HG02970 (cell line): Measurements from ENCODE around the gene USP6.
"Not testable (repeated sequence)": the region's sequence is repeated elsewhere in the genome, so short reads cannot be mapped to it uniquely, and the experiment has no call there.

Experiments
- ATAC-seq: cut with Tn5 transposase; IDR thresholded peaks from one replicate; pipeline ENCODE4 v1.9.1; 2021; ENCODE audit warnings: mild to moderate bottlenecking, moderate library complexity, moderate number of reproducible peaks; ENCODE audit not compliant: unreplicated experiment, low FRiP score

The USP6 gene

DNA sequence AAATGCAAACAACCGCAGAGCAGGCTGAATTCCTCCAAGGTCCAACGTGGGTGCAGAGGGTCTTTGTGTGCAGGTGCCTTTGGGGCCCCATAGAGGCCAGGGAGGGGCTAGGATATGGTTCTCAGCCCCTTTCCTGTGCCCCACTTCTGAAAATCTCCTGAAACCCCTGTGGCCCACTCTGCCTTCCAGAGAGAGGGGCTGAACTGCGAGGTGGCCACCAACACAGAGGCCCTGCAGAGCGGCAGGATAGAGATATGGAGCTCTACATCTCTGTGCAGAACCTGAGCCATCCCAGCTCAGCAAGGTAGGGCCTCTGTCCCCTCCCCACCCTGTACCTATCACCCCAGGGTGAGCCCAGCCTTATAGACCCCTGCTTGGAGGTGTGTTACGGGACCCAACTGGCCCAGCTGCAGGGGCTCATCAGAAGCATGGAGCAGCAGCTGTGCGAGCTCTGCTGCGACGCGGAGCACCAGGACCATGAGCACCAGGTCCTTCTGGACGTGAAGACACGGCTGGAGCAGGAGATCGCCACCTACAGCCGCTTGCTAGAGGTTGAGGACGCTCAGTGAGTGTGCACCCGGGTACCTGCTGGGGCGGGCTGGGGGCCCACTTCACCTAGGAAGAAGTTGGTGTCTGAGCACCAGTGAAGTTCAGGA lies 5.5 kb downstream of the USP6 start:
- no peak for ATAC-seq

GRCh38 chr17:5122056-5122455 lies 6.2 kb downstream of the USP6 start:
- ATAC-seq = not testable (repeated sequence)

DNA sequence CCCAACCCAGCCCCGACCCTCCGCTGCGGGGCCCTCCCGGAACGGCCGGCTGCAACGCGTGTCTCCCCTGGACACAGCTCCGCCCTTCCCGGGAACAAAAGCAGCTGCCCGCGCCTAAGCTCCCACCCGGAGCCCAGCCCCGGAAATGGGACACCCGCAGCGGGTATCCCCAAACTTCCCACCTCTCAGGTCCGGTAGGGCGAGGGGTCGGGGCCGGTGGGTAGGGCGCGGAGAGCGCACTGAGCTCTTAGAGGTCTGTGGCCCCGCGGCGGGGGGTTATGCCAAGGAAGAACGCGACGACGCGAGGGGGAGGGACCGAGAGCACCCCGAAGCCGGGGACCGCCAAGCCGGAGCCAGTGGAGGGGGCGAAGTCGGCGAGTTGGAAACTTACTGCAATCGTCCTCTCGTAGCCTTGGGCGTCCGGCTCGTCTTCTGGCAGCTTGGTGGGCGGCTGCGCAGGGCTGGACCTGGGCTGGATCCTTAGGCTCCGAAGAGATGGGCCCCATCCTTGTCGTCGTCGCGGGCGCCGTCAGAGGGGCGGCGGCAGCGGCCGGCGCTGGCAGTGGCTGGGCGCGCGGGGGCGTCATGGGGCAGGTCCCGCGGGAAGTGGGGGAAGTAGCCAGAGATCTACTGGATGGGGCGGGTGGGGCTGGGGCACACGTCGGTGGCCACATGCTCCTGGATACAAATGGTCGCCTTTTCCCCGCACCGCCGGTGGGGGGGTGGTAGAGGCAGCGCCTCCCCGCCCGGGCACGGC lies 6.9 kb downstream of the USP6 start:
- no peak for ATAC-seq

DNA sequence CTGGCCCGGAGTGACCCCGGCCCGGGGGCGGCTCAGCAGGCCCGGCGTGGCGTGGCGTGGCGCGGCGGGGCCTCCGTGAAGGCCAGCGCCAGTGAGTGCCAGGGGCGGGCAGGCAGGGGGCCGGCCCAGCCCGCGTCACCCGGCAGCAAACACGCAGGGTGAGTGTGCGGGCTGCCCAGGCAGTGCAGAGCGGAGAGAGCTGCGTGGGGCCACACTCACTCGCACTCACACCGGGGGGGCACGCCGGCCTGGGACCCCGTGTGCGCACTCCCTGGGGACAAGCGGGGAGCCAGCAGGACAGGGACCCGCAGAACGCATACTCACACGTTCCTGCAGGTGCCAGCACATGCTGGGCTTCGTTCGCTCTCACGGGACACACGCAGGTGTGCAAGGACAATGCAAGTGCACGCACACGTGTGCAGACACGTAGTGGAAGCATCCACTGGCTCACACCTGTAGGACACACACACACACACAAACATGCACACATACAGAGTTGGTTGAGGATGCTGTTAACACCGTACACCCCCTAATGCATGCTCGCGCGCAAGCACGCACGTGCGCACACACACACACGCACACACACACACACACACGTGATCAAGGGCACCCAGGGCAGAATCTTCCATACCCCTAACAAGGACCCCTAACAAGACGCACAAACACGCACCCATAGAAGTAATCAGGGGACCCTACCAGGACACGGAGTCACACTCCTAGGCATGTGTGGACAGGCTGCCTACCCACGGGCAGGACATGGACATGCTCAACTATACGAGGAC lies 7.7 kb downstream of the USP6 start:
- no peak for ATAC-seq

DNA sequence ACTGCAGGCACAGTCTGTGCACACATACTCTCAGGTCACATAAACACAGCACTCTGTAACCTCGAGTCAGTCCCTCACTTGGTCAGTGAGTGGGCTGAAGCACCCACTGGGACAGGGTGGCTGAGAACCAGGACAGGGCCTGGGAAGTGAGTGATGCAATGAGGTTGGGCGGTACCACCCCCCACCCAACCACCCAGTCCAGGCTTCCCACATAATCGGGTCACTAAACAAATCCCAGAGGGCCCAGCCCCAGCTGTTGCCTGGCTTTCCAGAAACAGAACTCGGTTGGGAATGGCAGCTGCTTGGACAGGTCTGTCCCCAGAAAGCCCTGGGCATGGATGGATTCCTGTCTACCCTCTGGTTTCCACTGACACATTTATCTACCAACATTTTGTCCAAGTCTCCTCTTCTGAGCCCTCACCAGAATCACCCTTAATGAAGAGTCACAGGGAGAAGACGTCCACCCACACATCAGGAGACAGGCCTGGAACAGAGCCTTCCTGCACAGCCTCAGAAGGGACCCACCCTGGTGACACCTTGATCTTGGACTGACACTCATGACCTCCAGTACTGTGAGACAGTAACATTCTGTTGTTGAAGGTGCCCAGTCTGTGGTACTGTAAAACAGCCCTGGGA lies 8.4 kb downstream of the USP6 start:
- ATAC-seq = not testable (repeated sequence)

- ATAC-seq = not testable (repeated sequence)
These were observed 9.1 kb downstream of the USP6 start for GRCh38 chr17:5124896-5125295.

- no peak for ATAC-seq
These were observed 11.1 kb downstream of the USP6 start for GRCh38 chr17:5126719-5127488.

- no peak for ATAC-seq
These were observed 12.1 kb downstream of the USP6 start for GRCh38 chr17:5127910-5128309.

DNA sequence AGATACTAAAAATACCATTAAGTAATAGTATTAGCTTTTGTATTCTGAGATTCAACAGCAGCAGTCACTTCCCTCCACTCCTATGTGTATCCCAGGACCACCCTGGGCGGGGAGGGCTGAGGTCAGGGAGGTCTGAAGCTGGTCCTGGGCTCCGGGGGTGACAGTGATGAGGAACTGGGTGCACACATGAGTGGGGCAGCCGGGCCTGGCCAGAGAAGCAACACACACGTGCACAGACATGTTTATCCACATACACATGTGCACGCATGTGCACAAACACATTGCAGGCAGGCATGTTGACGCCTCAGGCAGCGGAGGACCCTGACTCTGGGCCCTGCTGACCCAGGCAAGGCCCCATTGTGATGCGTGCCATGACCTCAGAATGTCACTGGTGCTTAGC lies 12.6 kb downstream of the USP6 start:
- not testable (repeated sequence) for ATAC-seq

DNA sequence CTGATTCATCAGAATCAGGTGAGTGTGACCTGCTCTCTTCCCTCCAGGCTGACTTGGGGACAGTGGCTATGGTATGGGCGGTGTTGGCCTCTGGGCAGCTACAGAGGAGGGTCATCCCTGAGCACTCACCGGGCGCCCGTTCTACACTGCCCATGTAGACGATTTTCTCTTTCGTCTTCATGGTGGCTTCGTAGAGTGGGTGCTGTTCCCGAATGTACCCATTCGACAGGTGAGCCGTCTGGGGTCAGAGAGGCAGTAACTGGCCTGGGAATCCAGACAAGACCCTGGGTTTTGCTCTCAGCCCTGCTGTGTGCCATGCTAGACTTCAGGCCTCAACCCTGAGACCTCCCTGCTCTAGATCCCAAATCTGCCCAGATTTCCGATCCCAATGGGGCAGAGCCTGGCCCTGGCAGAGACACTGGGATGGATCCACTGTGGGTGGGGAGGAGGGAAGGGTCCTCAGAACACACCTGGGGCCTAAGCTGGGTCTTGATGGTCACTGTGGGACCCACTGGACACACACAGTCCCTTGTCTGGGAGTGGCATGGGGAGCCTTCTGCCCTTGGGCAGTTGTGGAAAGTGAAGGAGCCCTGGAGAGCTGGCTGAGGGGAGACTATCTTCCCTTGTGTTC lies 13.2 kb downstream of the USP6 start:
- ATAC-seq = no peak

DNA sequence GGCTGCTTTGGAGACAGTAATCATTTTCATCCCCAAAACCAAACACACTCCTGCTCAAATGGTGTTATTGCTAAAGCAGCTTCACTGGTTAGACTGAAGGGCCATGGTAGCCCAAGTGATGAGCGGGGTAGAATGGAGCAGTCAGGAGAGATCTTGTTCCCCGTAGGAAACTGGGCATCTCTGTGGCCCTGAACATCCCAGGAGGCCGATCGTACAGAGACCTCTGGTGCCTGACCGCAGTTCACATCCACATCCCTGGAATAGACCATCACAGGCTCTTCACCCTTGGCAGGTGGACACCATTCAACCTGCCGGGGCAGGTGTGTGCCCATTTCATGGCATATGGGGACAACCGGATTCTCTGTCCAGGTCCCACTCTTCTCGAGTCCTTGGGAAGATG lies 13.9 kb downstream of the USP6 start:
- not testable (repeated sequence) for ATAC-seq

DNA sequence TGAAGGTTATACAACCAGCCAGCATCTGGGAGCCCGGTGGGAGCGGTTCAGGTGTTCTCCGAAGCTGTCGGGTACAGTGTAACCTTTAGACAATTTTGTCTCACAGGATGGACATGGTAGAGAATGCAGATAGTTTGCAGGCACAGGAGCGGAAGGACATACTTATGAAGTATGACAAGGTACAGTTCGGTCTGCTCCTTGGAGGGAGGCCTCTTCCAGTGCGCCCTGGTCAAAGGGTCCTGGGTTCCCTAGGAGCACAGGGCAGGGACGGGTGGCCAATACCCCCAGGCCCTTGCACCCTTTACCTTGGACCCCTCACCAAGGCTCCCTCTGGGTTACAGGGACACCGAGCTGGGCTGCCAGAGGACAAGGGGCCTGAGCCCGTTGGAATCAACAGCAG lies 14.4 kb downstream of the USP6 start:
- ATAC-seq = not testable (repeated sequence)

- ATAC-seq = not testable (repeated sequence)
These were observed 14.9 kb downstream of the USP6 start for GRCh38 chr17:5130687-5131086.

GRCh38 chr17:5131146-5131715 lies 15.4 kb downstream of the USP6 start:
- ATAC-seq = no peak

- not testable (repeated sequence) for ATAC-seq
These were observed 16.1 kb downstream of the USP6 start for GRCh38 chr17:5131799-5132502.

DNA sequence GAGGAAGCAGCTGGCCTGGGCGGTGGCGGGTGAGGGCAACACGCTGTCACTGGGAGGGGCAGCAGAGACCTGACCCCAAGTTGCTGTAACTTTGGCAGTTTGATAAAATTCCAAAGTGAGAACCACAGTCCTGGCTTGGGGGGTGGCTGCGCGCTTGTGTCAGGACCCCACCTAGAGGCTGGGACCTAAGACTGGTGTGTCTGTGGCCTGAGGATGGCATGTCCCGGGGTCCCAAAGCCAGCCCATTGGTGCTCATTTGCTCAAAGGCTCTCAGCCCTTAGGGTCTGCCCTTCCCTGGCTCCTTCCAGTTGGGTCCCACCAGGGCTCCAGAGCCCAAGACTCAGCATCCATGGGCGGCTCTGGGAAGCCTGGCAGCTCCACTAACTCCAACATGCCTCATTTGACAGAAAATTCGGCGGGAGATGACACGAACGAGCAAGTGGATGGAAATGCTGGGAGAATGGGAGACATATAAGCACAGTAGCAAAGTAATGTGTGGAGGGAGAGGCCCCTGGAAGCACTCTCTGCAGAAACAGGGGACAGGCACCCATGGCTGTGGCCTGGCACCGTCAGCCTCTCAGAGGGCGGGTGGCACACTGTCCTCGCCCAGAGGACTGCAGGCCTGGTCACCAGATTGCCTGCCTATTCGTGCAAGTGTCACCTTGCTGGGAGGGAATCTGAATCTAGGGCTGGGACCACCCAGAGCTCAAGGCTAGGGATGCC lies 16.8 kb downstream of the USP6 start:
- ATAC-seq = not testable (repeated sequence)

DNA sequence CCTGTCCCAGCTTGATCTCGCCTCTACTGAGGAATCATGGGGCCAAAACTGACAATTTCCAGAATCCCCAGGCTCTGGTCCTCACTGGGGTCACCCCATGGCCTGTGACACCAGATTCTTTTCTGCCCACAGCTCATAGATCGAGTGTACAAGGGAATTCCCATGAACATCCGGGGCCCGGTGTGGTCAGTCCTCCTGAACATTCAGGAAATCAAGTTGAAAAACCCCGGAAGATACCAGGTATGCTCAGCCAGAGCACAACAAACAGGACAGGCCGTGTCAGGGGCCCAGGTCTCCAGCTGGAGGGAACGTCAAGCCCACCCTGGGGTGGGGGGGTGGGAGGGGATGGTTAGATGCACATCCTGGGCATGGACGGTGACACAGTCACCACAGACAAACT lies 17.5 kb downstream of the USP6 start:
- ATAC-seq = no peak

- ATAC-seq = not testable (repeated sequence)
These were observed 18.1 kb downstream of the USP6 start for GRCh38 chr17:5133961-5134360.
